K562 (cell line): ENCODE measurements around the gene RAI1. TPM values are rescaled to one million over a fixed set of nuclear protein-coding genes. Genes with fewer than 3 reads are reported as not detected.

ENCODE experiments used
- ATAC-seq: fragments of 200-7000 bp; cut with Tn5 transposase; 3 replicates; pipeline ENCODE4 v1.9.1; 2020; ENCODE audit warnings: moderate library complexity
- BruUV-seq: library from RNA; stranded (reverse); fragments of 400-500 nt; replicated peaks from 2 replicates; lab custom pipeline; 2021; lab: Mats Ljungman, UMichigan
- CTCF ChIA-PET: fragments of 300-600 bp; formaldehyde crosslinking; extraction: SDS; loops from one replicate; lab custom pipeline; 2021; ENCODE audit warnings: low intra/inter-chr PET ratio; lab: Yijun Ruan, JAX
- POLR2A ChIA-PET: fragments of 300-600, 350-650 bp; sonication (Branson Sonifier 250); formaldehyde crosslinking; extraction: SDS; loops from one replicate; lab custom pipeline; 2021; ENCODE audit warnings: antibody characterized with exemption, inconsistent platforms; lab: Yijun Ruan, JAX
- DNase-seq, 4 experiments: peaks; one replicate each; pipeline versions ENCODE4 v3.0.0 to v3.0.0-alpha.2; 2011 to 2018; ENCODE audit warnings: low spot score in 3 of 4, mixed read lengths in 3 of 4; ENCODE audit errors: extremely low read depth in 1 of 4
- FAIRE-seq: peaks from 2 replicates; lab custom pipeline; 2011; peaks lifted over from hg19 to GRCh38; lab: Jason Lieb, UNC
- H2AFZ ChIP-seq: 2 replicates; pipeline ENCODE4 v1.6.0; 2011; ENCODE audit warnings: low read depth, low read length, control low read depth, inconsistent platforms
- H3K27ac ChIP-seq: fragments of 200-600 bp; 3 replicates; pipeline ENCODE4 v1.8.0; 2011; ENCODE audit warnings: low read depth, mild to moderate bottlenecking, control low read depth, inconsistent platforms, low read length, moderate library complexity, mixed read lengths; ENCODE audit errors: extremely low read depth
- H3K27me3 ChIP-seq, 2 experiments: fragments of 300-600 bp in 1 of 2; 2 replicates in 1 of 2; 3 replicates in 1 of 2; pipeline versions ENCODE4 v1.6.0 to v1.8.0; 2011; ENCODE audit warnings: inconsistent platforms in 2 of 2, low read length in 2 of 2, mild to moderate bottlenecking in 1 of 2, mixed read lengths in 1 of 2, moderate library complexity in 1 of 2; ENCODE audit not compliant: control insufficient read depth in 2 of 2, insufficient read depth in 2 of 2
- H3K36me3 ChIP-seq: fragments of 300-600 bp; 3 replicates; pipeline ENCODE4 v1.8.0; 2011; ENCODE audit warnings: mild to moderate bottlenecking, low read length, inconsistent platforms; ENCODE audit not compliant: control insufficient read depth, insufficient read depth
- H3K4me1 ChIP-seq, 2 experiments: fragments of 200-600 bp in 1 of 2; replicated peaks in 1 of 2; 2 replicates in 1 of 2; 3 replicates in 1 of 2; pipeline versions ENCODE4 v1.5.1 to v1.8.0; 2011; ENCODE audit warnings: inconsistent platforms in 2 of 2, low read length in 2 of 2, mild to moderate bottlenecking in 1 of 2, mixed read lengths in 1 of 2, moderate library complexity in 1 of 2; ENCODE audit not compliant: control insufficient read depth in 2 of 2, insufficient read depth in 2 of 2
- H3K4me2 ChIP-seq: 2 replicates; pipeline ENCODE4 v1.6.1; 2011; ENCODE audit warnings: low read length, control low read depth, inconsistent platforms, mixed read lengths; ENCODE audit not compliant: insufficient read depth
- H3K4me3 ChIP-seq: fragments of 200-600 bp; sonication (generic), shearing (Covaris generic); 2 replicates; pipeline ENCODE4 v1.5.1; 2016; ENCODE audit warnings: control low read depth, inconsistent platforms
- H3K79me2 ChIP-seq: fragments of 200-600 bp; 3 replicates; pipeline ENCODE4 v1.8.0; 2011; ENCODE audit warnings: low read length, inconsistent platforms; ENCODE audit not compliant: control insufficient read depth, insufficient read depth
- H3K9ac ChIP-seq, 2 experiments: 2 replicates each; pipeline versions ENCODE4 v1.6.0 to v1.6.1; 2011; ENCODE audit warnings: low read depth in 2 of 2, low read length in 2 of 2, control low read depth in 1 of 2, inconsistent platforms in 1 of 2, mild to moderate bottlenecking in 1 of 2, mixed read lengths in 1 of 2; ENCODE audit not compliant: insufficient read depth in 1 of 2
- H3K9me1 ChIP-seq: one replicate; pipeline ENCODE4 v1.6.0; 2011; ENCODE audit warnings: inconsistent platforms, mild to moderate bottlenecking, low read length, moderate library complexity; ENCODE audit not compliant: control insufficient read depth, insufficient read depth
- H3K9me3 ChIP-seq: replicated peaks from 2 replicates; pipeline ENCODE4 v1.5.1; 2011; ENCODE audit warnings: low read depth, low read length, inconsistent platforms; ENCODE audit not compliant: control insufficient read depth, insufficient read depth
- H4K20me1 ChIP-seq: replicated peaks from 2 replicates; pipeline ENCODE4 v1.6.1; 2011; ENCODE audit warnings: low read length, inconsistent platforms, mixed read lengths; ENCODE audit not compliant: control insufficient read depth, insufficient read depth
- KDM5B ChIP-seq: fragments of 200-600 bp; sonication (generic); IDR thresholded peaks from 2 replicates; pipeline ENCODE4 v1.6.1; 2012; ENCODE audit warnings: low read depth, mild to moderate bottlenecking, moderate library complexity, low read length, control low read depth, inconsistent platforms; ENCODE audit not compliant: insufficient replicate concordance
- WGBS: fragments of 100-300 bp; shearing (Covaris generic); methylation state at CpG from one replicate; pipeline ENCODE4 v1.1.6; 2016; ENCODE audit warnings: low coverage, mixed read lengths; ENCODE audit not compliant: insufficient coverage; ENCODE audit errors: missing lambda C conversion rate; 5-methylcytosine and 5-hydroxymethylcytosine counted together
- in situ Hi-C: fragments of 300-500 bp; cut with MboI; formaldehyde crosslinking; loops from 4 replicates; pipeline ENCODE4 v1.15.0; 2018; ENCODE audit warnings: inconsistent platforms, mixed read lengths
- intact Hi-C: fragments of 100-400 bp; cut with micrococcal nuclease; formaldehyde crosslinking; loops from 2 replicates; pipeline ENCODE4 v1.14.2; 2022
- polyA plus RNA-seq, 8 experiments: library from polyadenylated mRNA; depleted of rRNA in 4 of 8; stranded (reverse) in 5 of 8; unstranded in 3 of 8; fragments of >200 nt; fragmentation: Nextera tagmentation in 2 of 8; fragmentation: Illumina TruSeq in 1 of 8; extraction: Ambion mirVana in 2 of 8; extraction: Trizol in 1 of 8; gene quantifications; 2 replicates each; pipeline versions ENCODE4 v1.2.1 to v1.2.3, GENCODE V29; 2011 to 2014; ENCODE audit warnings: inconsistent platforms in 1 of 8, missing spikeins in 1 of 8
- total RNA-seq, 7 experiments: library from RNA; depleted of rRNA in 6 of 7; stranded (reverse); fragments of >200 nt in 6 of 7; fragmentation: Illumina TruSeq in 2 of 7; extraction: Trizol in 2 of 7; gene quantifications; 2 replicates each; pipeline versions ENCODE4 v1.2.1 to v1.2.3, GENCODE V29; 2011 to 2021; ENCODE audit warnings: low replicate concordance in 1 of 7
- TF ChIP-seq, protein P1 (sequence below): fragments of 450-650 bp; formaldehyde crosslinking; IDR thresholded peaks from 2 replicates; pipeline ENCODE4 v1.4.0; 2020; ENCODE audit warnings: mild to moderate bottlenecking, moderate library complexity

Gene RAI1
- total and polyA plus RNA-seq, 9 of the 15 experiments (the other 6 are each of a cell fraction or from before 2014, with no cell fraction given), result 0.68 to 19.9 (median 5.5) TPM

DNA sequence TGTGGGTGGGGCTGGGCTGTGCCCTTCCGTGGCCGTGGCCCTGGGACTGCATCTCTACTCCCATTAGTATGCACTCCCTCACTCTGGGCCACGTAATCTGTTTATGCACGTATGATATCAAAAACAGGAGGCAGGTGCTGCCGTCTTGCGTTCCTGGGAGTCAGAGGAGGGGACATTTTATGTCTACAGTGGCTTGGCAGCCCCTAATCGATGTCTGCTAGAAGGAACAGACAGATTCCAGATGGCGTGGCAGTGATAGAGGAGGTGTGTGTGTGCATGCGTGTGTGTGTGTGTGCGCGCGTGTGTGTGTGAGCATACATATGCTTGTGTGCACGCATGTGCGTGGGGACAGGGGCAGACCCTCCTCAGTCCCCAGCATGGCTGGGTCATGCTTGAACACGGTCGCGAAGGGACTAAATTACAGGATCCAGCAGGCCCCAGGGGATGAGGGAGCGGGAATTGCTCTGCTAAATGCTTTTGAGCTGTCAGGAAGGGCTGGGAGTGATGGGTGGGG, 110.8 kb downstream of the RAI1 start:
- no peak for TF ChIP-seq KDM5B
- TF ChIP-seq, protein P1, sequence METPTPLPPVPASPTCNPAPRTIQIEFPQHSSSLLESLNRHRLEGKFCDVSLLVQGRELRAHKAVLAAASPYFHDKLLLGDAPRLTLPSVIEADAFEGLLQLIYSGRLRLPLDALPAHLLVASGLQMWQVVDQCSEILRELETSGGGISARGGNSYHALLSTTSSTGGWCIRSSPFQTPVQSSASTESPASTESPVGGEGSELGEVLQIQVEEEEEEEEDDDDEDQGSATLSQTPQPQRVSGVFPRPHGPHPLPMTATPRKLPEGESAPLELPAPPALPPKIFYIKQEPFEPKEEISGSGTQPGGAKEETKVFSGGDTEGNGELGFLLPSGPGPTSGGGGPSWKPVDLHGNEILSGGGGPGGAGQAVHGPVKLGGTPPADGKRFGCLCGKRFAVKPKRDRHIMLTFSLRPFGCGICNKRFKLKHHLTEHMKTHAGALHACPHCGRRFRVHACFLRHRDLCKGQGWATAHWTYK (CRISPR knock-in tag), result 0 out of 2 replicates have a peak, but pooled peaks have one; percentile 28
- TF ChIP-seq, all 486 proteins: peak for 1
- CTCF ChIA-PET, result no interaction called here
- no peak overlapping the region for H2AFZ ChIP-seq
- H3K27me3 ChIP-seq, result no peaks in the 10 kb centered on the region
- peaks cover 20% of the 10 kb centered on the region; the same call in 2 of the 3 replicates for H3K36me3 ChIP-seq
- H3K4me1 ChIP-seq, result peaks cover 0 to 55% of the 10 kb centered on the region in 2 experiments; a peak in 3 of 5 replicates
- H3K9me1 ChIP-seq, result no peaks in the 10 kb centered on the region
- no peak for ATAC-seq
- H3K4me2 ChIP-seq, result no peak overlapping the region
- no TSS peak for BruUV-seq
- 75% methylated on average over 15 of the region's 18 CpGs for WGBS
- no peak overlapping the region for H3K27ac ChIP-seq
- H3K9me3 ChIP-seq, result no peaks in the 10 kb centered on the region
- no peaks in the 10 kb centered on the region for H4K20me1 ChIP-seq
- peak overlapping the region in 1 of 2 experiments; percentile 71; a peak in 2 of 4 replicates for H3K9ac ChIP-seq
- no peak for FAIRE-seq
- intact Hi-C loops (no loop called here), in situ Hi-C loops (no loop called here)
- DNase-seq, result no peak
- H3K4me3 ChIP-seq, result no peak overlapping the region
- no peaks in the 10 kb centered on the region for H3K79me2 ChIP-seq
- POLR2A ChIA-PET, result no interaction called here
